Brain microvascular endothelial cell (primary cell): Measurements from ENCODE around the gene CYP2J2.
A peak's percentile ranks its signal among the peaks of the same experiment; 100 is the strongest.

Source experiments
- DNase-seq: peaks from one replicate; pipeline ENCODE4 v3.0.0-alpha.2; 2020
- H3K27ac ChIP-seq: fragments of 250-450 bp; sonication (Bioruptor Pico); 2 replicates; pipeline ENCODE4 v1.5.1; 2020; ENCODE audit warnings: mild to moderate bottlenecking, moderate library complexity
- H3K27me3 ChIP-seq: fragments of 250-450 bp; sonication (Bioruptor Pico); replicated peaks from 2 replicates; pipeline ENCODE4 v1.5.1; 2020; ENCODE audit warnings: mild to moderate bottlenecking
- H3K36me3 ChIP-seq: fragments of 250-450 bp; sonication (Bioruptor Pico); replicated peaks from 2 replicates; pipeline ENCODE4 v1.5.1; 2020; ENCODE audit warnings: mild to moderate bottlenecking
- H3K4me3 ChIP-seq: 2 replicates; pipeline ENCODE4 v1.5.1; 2011; ENCODE audit warnings: low read depth, mild to moderate bottlenecking, control low read depth, low read length, moderate library complexity
- CTCF ChIP-seq: IDR thresholded peaks from 2 replicates; pipeline ENCODE4 v1.5.1; 2011; ENCODE audit warnings: low read depth, mild to moderate bottlenecking, moderate library complexity, low read length, control low read depth, inconsistent platforms; ENCODE audit errors: missing control alignments
- in situ Hi-C: cut with HindIII; loops from 2 replicates; pipeline ENCODE4 v1.10.0; 2017; ENCODE audit warnings: low sequenced_read_pairs, low pct_ligation_motif_present

The CYP2J2 gene

DNA sequence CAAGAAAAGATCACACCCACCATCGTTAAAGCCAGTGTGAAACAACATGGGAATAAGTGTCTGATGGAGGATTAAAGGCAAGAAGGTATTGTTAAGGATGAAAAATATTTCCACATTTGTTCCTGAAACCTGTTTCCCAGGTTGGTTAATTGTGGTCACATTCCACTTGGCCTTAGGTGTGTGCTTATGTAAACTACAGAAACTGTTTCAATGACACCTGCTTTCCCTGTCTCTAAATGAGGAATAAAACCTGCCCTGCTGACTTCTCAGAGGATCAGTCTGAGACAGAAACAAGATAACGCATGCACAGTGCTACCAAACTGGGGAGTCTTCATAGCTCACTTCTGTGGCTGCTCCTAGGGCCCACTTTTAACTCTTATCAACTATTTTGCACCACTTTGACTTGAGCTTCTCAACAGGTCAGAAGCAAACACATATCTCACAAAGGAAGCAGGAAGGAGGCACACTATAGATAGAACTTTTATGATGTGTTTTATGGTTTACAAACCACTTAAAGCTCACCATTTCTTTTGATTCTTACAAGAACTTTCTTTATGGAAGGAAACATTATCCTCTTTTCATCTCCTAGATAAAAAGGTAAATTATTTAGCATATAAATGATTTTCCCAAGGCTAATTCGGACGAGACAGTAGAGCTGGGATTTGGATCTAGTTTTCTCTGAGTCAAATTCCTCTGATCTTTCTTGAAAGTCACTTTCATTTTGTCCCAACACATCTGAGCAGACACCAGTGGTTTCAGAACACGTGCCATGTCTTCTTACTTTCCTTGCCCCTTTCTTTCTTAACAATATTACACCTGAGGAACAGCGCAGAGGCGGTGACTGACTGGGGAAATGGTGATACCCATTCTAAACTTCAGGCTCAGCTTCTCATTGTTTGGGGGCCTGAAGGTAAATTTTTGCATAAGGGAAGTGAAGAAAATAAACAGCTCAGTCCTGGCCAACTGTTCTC lies 33.4 kb downstream of the CYP2J2 start:
- DNase-seq = no peak
- Histone ChIP-seq H3K36me3 (no peaks in the 10 kb centered on the region), H3K27me3 (no peaks in the 10 kb centered on the region), H3K27ac (no peak overlapping the region), H3K4me3 (no peak overlapping the region)
- in situ Hi-C loops = no loop called here
- no peak for TF ChIP-seq CTCF

- in situ Hi-C loops = no loop called here
- no peaks in the 10 kb centered on the region for H3K27me3 ChIP-seq
- no peak overlapping the region for H3K4me3 ChIP-seq
- H3K36me3 ChIP-seq = no peaks in the 10 kb centered on the region
- no peak for DNase-seq
- no peak overlapping the region for H3K27ac ChIP-seq
- no peak for TF ChIP-seq CTCF
These were observed 41.3 kb downstream of the CYP2J2 start for GRCh38 chr1:59885160-59885832.

GRCh38 chr1:59880735-59881134 lies 45.8 kb downstream of the CYP2J2 start:
- in situ Hi-C loops = no loop called here
- no peak for DNase-seq
- TF ChIP-seq CTCF = no peak
- Histone ChIP-seq H3K36me3 (no peaks in the 10 kb centered on the region), H3K27me3 (no peaks in the 10 kb centered on the region), H3K4me3 (no peak overlapping the region), H3K27ac (no peak overlapping the region)

GRCh38 chr1:59879996-59880505 lies 46.5 kb downstream of the CYP2J2 start:
- H3K27me3 ChIP-seq = no peaks in the 10 kb centered on the region
- in situ Hi-C loops = no loop called here
- H3K27ac ChIP-seq = no peak overlapping the region
- DNase-seq = no peak
- no peak for TF ChIP-seq CTCF
- no peaks in the 10 kb centered on the region for H3K36me3 ChIP-seq
- no peak overlapping the region for H3K4me3 ChIP-seq

DNA sequence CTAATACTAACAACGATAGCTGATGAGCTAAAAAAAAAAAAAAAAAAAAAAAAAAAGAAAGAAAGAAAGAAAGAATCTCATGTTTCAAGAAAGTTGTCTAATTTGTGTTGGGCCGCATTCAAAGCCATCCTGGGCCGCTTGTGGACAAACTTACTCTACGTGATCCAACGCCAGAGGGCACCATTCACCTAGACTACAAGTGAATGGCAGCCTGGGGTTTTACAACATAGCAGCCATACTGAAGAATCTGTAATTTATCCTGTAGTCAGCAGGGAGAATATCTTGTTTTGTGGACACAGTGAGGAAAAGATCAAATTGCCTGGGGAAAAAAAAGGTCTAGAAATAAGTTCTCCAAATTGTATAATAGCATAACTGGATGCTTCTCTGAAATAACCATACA lies 47.0 kb downstream of the CYP2J2 start:
- Histone ChIP-seq H3K36me3 (no peaks in the 10 kb centered on the region), H3K27ac (no peak overlapping the region), H3K4me3 (no peak overlapping the region), H3K27me3 (no peaks in the 10 kb centered on the region)
- peak; percentile 72 for DNase-seq
- in situ Hi-C loops = no loop called here
- TF ChIP-seq CTCF = peak; percentile 77
